Measurements from ENCODE around the gene ZNF367. TPM values are rescaled to one million over a fixed set of nuclear protein-coding genes. Genes with fewer than 3 reads are reported as not detected.
"Not testable (repeated sequence)": the region's sequence is repeated elsewhere in the genome, so short reads cannot be mapped to it uniquely, and the experiment has no call there.

ZNF367 gene
- total RNA-seq, 1 experiment from 2014 or later = 21.1 TPM

DNA sequence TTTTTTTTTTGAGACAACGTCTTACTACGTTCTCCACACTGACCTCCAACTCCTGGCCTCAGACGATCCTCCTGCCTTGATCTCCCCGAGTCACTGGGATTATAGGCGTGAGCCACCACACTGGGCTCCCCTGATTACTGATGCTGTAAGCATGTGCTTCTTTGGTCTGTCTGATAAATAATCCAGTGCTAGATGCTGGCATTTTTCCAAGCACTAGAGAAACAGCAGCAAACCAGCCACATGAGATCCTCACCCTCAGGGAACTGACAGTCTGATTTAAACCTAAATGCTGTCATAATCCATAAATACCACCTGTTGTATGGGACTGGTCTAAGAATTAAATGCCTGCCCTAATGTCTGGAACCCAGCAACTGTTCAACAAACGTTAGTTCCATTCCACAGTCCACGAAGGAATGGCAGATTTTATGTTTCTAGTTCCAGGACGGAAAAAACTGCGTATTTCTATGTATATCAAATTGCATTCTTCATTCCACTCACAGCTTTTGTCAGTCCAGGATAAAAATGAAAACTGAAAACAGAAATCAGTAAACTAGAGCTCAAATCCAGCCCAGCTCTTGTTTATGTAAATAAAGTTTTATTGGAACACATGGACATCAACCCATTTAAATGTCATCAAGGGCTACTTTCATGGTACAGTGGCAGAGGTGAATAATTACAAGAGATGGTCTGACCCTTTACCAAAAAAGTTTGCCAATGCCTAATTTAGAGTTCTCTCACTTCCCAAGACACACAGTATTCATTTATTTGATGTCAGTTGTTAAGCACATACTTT lies 54.8 kb downstream of the ZNF367 start:
- no peak for DNase-seq (ENCODE audit: low read depth)

GRCh38 chr9:96362119-96362518 lies 56.1 kb downstream of the ZNF367 start:
- not testable (repeated sequence) for DNase-seq (ENCODE audit: low read depth)

DNA sequence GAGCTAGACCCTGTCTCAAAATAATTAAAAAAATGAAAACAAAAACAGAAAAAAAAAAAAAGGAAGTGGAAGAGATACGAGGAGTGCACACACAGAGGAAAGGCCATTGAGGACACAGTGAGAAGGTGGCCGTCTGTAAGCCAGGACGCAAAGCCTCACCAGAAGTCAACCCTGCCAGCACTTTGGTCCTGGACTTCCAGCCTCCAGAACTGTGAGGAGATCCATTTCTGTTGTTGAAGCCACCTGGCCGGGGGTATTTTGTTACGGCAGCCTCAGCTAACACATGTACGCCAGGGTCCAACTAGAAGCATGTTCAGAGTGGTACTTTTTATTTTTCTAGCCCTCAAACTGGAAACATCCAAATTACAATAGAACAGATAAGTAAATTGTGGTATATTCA lies 56.5 kb downstream of the ZNF367 start:
- DNase-seq (ENCODE audit: low read depth) = no peak

GRCh38 chr9:96360976-96361375 lies 57.2 kb downstream of the ZNF367 start:
- no peak for DNase-seq (ENCODE audit: low read depth)

DNA sequence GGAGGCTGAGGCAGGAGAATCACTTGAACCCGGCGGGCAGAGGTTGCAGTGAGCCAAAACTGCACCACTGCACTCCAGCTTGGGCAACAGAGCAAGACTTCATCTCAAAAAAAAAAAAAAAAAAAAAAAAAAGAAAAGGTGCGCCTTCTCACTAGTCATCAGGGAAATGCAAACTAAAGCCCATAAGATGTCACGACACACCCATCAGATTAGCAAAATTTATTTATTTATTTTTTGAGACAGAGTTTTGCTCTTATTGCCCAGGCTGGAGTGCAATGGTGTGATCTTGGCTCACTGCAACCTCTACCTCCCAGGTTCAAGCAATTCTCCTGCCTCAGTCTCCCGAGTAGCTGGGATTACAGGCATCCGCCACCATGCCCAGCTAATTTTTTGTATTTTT lies 57.6 kb downstream of the ZNF367 start:
- not testable (repeated sequence) for DNase-seq (ENCODE audit: low read depth)

DNA sequence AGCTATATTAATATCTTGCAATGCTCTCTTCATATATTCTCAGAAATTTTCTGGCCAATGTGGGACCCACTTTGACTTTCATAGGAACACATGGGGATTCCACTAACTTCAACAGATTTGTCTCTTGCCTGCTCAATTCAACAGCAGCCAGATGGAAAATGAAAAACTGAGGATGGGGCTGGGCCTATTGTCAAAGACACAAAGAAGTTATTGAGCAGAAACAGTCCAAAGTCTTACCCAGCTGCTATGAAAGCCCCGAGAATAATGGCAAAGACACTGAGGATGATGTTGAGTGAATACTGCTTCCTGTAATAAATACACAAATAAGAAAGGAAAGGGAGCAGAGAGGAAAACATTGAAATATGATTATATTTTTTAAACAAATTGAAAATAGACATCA lies 67.3 kb downstream of the ZNF367 start:
- no peak for DNase-seq (ENCODE audit: low read depth)

DNA sequence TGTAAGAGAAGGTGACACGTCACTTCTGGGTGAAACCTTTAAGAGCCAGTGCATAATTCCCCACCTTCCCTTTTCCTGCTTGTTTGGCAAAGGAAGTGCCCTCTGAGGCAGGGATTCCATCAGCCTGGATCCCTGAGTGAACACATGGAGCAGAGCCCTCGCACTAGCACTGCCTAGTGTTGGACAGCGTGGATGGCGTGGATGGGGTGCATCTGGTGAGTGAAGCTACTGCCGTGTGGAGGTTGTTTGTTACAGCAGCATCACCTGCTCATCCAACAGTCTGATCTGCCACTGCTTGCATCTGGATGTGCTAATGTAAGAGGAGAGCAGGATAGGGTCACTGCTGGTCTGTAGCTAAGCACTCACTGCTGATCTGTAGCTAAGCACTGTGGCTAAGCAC lies 69.9 kb downstream of the ZNF367 start:
- DNase-seq (ENCODE audit: low read depth) = no peak

- DNase-seq (ENCODE audit: low read depth) = no peak
Measured at GRCh38 chr9:96345551-96345950, 72.6 kb downstream of the ZNF367 start.

GRCh38 chr9:96344458-96345180 lies 73.6 kb downstream of the ZNF367 start:
- peak; percentile 94 for DNase-seq (ENCODE audit: low read depth)

GRCh38 chr9:96343515-96344360 lies 74.4 kb downstream of the ZNF367 start:
- DNase-seq (ENCODE audit: low read depth) = no peak

DNA sequence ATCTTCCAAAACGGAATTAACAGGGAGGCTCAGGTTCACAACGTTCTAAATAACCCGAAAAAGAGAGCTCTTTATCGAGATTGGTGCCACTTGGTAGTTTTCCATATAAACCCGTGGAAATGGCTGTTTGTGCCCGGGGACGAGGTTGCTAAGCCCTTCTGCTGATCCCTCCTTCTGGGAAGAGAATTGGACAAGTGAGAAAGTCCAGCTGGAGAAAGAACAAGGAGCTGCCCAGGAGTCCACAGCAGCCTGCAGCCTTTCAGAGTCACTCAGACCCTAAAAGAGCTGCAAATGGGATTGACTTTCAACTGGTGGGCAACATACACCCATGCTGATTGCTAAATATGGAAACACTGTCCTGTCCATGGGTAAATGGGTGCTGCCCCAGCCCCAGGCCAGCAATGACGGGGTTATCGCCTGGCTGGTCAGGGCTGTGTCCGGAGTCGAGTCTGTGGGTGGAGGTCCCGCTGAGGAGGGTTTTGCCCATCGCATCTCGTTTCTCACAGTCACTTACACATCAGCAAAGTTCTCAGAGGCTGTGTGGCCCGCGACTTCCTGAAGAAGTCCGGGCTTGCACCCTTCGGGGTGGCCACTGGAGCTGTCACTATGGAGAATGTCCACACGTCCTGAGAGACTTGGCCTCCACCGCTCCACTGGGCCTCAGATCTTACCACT lies 75.5 kb downstream of the ZNF367 start:
- no peak for DNase-seq (ENCODE audit: low read depth)

DNA sequence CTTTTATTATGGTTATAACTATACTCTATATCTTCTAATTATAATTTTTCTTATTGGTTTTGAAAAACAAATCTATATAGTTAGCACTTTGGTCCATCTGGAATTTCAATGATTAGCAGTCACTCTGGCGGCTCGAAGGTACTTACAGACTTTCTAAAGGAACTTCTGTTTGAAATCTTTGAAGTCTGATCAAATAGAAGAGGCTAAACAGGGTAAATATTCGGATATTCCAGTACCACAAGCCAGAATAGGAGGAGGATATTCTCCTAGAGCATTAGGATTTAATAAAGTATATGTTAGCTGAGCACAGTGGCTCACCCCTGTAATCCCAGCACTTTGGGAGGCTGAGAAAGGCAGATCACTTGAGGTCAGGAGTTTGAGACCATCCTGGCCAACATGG lies 77.5 kb downstream of the ZNF367 start:
- no peak for DNase-seq (ENCODE audit: low read depth)

DNA sequence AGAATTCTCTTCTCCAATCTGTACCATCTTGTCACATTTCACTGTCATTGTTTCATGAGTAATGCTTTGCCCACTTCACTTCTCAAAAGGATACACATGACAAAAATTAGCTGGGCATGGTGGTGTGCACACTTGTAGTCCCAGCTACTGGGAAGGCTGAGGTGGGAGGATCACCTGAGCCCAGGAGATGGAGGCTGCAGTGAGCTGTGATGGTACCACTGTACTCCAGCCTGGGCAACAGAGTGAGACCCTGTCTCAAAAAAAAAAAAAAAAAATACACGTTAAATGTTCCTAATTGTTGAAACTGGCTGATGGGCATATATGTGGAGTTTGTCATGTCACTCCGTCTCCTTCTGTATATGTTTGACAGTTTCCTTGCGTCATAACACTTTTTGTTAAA lies 79.9 kb downstream of the ZNF367 start:
- DNase-seq (ENCODE audit: low read depth) = no peak

Other genes starting within 250 kb of the ZNF367 start
- not detected in 2 replicates for gene HSD17B3, start 116.2 kb downstream of the ZNF367 start, total RNA-seq (2014; rRNA removed; shearing (Covaris generic))
- 21.3 and 21.9 TPM in 2 replicates for gene SLC35D2, start 34.7 kb downstream of the ZNF367 start, total RNA-seq (2014; rRNA removed; shearing (Covaris generic))
- 8.8 and 9.4 TPM in 2 replicates for gene HABP4, start 31.8 kb upstream of the ZNF367 start, total RNA-seq (2014; rRNA removed; shearing (Covaris generic))
- 14.0 and 15.5 TPM in 2 replicates for gene CDC14B, start 201.5 kb upstream of the ZNF367 start, total RNA-seq (2014; rRNA removed; shearing (Covaris generic))
- 23.7 and 26.7 TPM in 2 replicates for gene PRXL2C, start 236.9 kb upstream of the ZNF367 start, total RNA-seq (2014; rRNA removed; shearing (Covaris generic))

Data from RPMI7951 (cell line).